GM23338 (cell line): ENCODE measurements around the gene PDC. TPM values are rescaled to one million over a fixed set of nuclear protein-coding genes. Genes with fewer than 3 reads are reported as not detected.
A peak's percentile ranks its signal among the peaks of the same experiment; 100 is the strongest.

Source experiments
- ATAC-seq: fragments of 200-7000 bp; cut with Tn5 transposase; 3 replicates; pipeline ENCODE4 v1.9.1; 2020
- DNase-seq: peaks from one replicate; pipeline ENCODE4 v3.0.0-alpha.2; 2015; ENCODE audit warnings: low spot score
- H2AFZ ChIP-seq: fragments of 200-600 bp; sonication (generic); 2 replicates; pipeline ENCODE4 v1.8.0; 2016; ENCODE audit warnings: antibody characterized with exemption, mild to moderate bottlenecking, moderate library complexity
- H3F3A ChIP-seq: fragments of 200-600 bp; sonication (generic); replicated peaks from 2 replicates; pipeline ENCODE4 v1.8.0; 2017; ENCODE audit warnings: antibody characterized with exemption, mixed run types, low read depth
- H3K27ac ChIP-seq: fragments of 200-600 bp; sonication (generic); 2 replicates; pipeline ENCODE4 v1.6.1; 2016; ENCODE audit warnings: low read depth
- H3K27me3 ChIP-seq: fragments of 200-600 bp; sonication (generic); 2 replicates; pipeline ENCODE4 v1.8.0; 2016; ENCODE audit warnings: mild to moderate bottlenecking, mixed run types, moderate library complexity; ENCODE audit not compliant: insufficient read depth
- H3K36me3 ChIP-seq: fragments of 200-600 bp; sonication (generic); 2 replicates; pipeline ENCODE4 v1.8.0; 2016; ENCODE audit warnings: mild to moderate bottlenecking; ENCODE audit not compliant: insufficient read depth
- H3K4me1 ChIP-seq: fragments of 200-600 bp; sonication (generic); 2 replicates; pipeline ENCODE4 v1.8.0; 2016; ENCODE audit warnings: mild to moderate bottlenecking, moderate library complexity; ENCODE audit not compliant: insufficient read depth
- H3K4me2 ChIP-seq: fragments of 200-600 bp; sonication (generic); 2 replicates; pipeline ENCODE4 v1.7.1; 2017; ENCODE audit warnings: mixed run types
- H3K4me3 ChIP-seq: fragments of 200-600 bp; sonication (generic); 2 replicates; pipeline ENCODE4 v1.6.1; 2016; ENCODE audit warnings: mixed run types
- H3K79me2 ChIP-seq: fragments of 200-600 bp; sonication (generic); replicated peaks from 2 replicates; pipeline ENCODE4 v1.8.0; 2017; ENCODE audit warnings: mild to moderate bottlenecking; ENCODE audit not compliant: insufficient read depth
- H3K9me2 ChIP-seq: fragments of 200-600 bp; sonication (generic); 2 replicates; pipeline ENCODE4 v1.8.0; 2017; ENCODE audit not compliant: insufficient read depth
- H4K20me1 ChIP-seq: fragments of 200-600 bp; sonication (generic); replicated peaks from 2 replicates; pipeline ENCODE4 v1.8.0; 2017; ENCODE audit warnings: mild to moderate bottlenecking; ENCODE audit not compliant: insufficient read depth
- H3K27ac Mint-ChIP-seq: 2 replicates; pipeline ENCODE4 v1.8.0; 2020; ENCODE audit warnings: inconsistent platforms, mild to moderate bottlenecking, moderate library complexity, mixed read lengths
- H3K27me3 Mint-ChIP-seq: 3 replicates; pipeline ENCODE4 v1.8.0; 2022; ENCODE audit warnings: low read depth, mild to moderate bottlenecking, moderate library complexity, mixed read lengths, inconsistent platforms; ENCODE audit not compliant: insufficient read depth, poor library complexity
- H3K36me3 Mint-ChIP-seq: 3 replicates; pipeline ENCODE4 v1.8.0; 2021; ENCODE audit warnings: low read depth, mild to moderate bottlenecking, inconsistent platforms, moderate library complexity, mixed read lengths
- H3K4me1 Mint-ChIP-seq: 3 replicates; pipeline ENCODE4 v1.8.0; 2020; ENCODE audit warnings: mild to moderate bottlenecking, inconsistent platforms, mixed read lengths
- H3K4me3 Mint-ChIP-seq: 3 replicates; pipeline ENCODE4 v1.8.0; 2021; ENCODE audit warnings: moderate library complexity, mild to moderate bottlenecking, inconsistent platforms, mixed read lengths
- H3K9me3 Mint-ChIP-seq: 3 replicates; pipeline ENCODE4 v1.8.0; 2020; ENCODE audit warnings: moderate library complexity, mild to moderate bottlenecking, inconsistent platforms, mixed read lengths
- EZH2 ChIP-seq: fragments of 200-600 bp; sonication (generic); IDR thresholded peaks from one replicate; pipeline ENCODE4 v1.8.0; 2017; ENCODE audit warnings: antibody characterized with exemption, mild to moderate bottlenecking, low read depth; ENCODE audit not compliant: unreplicated experiment
- JUNB ChIP-seq: IDR thresholded peaks from one replicate; pipeline ENCODE4 v1.6.1; 2016; ENCODE audit warnings: antibody characterized with exemption; ENCODE audit not compliant: unreplicated experiment
- NANOG ChIP-seq: IDR thresholded peaks from 2 replicates; pipeline ENCODE4 v1.6.1; 2016; ENCODE audit warnings: antibody characterized with exemption, borderline replicate concordance
- ZNF114 ChIP-seq: fragments of 250-450 bp; sonication (Bioruptor Pico); IDR thresholded peaks from 2 replicates; pipeline ENCODE4 v1.5.0; 2020; ENCODE audit warnings: mild to moderate bottlenecking, moderate library complexity
- ZNF331 ChIP-seq: fragments of 250-450 bp; sonication (Bioruptor Pico); IDR thresholded peaks from 2 replicates; pipeline ENCODE4 v1.5.0; 2020; ENCODE audit warnings: low read depth, mild to moderate bottlenecking, moderate library complexity
- polyA plus RNA-seq: library from polyadenylated mRNA; unstranded; fragments of >200 nt; fragmentation: Nextera tagmentation; extraction: Ambion mirVana; gene quantifications from 2 replicates; pipeline ENCODE4 v1.2.1, GENCODE V29; 2016
- total RNA-seq: library from RNA; depleted of rRNA; stranded (reverse); fragments of >200 nt; shearing (Covaris generic); gene quantifications from 2 replicates; pipeline ENCODE4 v1.2.3, GENCODE V29; 2014
- TF ChIP-seq, protein P1 (sequence below): fragments of 250-450 bp; sonication (Bioruptor Pico); IDR thresholded peaks from 2 replicates; pipeline ENCODE4 v1.5.0; 2020; ENCODE audit warnings: mild to moderate bottlenecking, moderate library complexity
- TF ChIP-seq, protein P2 (sequence below), 2 experiments: fragments of 200-600 bp in 1 of 2; sonication (generic) in 1 of 2; conservative IDR thresholded peaks; 2 replicates each; pipeline versions ENCODE4 v1.5.1 to v1.6.1; 2016 to 2017; ENCODE audit warnings: antibody characterized with exemption in 2 of 2, low read depth in 2 of 2, mild to moderate bottlenecking in 2 of 2, moderate library complexity in 1 of 2

PDC gene
- total and polyA plus RNA-seq, 2 experiments from 2014 or later, result not detected

DNA sequence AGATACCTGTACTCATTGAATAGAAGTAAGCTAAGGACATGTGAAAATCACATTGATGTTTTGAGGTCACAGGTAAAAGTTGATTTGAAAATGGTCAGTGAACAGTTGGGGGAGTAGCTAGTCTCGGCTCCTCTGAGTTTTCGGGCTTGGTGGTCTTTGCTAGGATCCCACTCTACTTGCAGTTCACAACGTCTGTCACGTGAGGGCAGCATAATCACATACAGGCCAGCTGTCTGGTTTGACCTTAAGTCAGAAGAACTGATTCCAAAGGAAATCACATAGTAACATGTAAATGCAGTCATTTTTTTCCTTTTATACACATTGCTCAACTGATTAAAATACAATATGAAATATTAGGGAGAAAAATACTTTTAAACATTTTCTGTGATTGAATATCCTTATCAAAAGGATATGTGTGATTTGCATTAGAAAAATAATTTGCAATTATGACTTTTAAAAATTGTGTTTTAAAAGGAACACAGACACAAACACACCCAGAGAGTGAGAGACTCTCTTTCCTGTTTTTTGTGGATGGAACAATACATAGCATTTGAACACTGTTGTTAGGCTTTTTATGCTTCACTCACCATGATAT lies 21.8 kb upstream of the PDC start:
- DNase-seq (peak; percentile 84), ATAC-seq (peak; percentile 85)
- H3K36me3 Mint-ChIP-seq, result no peaks in the 10 kb centered on the region
- Histone ChIP-seq H3K27me3 (no peaks in the 10 kb centered on the region), H3K27ac (no peak overlapping the region), H3K79me2 (no peaks in the 10 kb centered on the region), H3K9me2 (no peaks in the 10 kb centered on the region), H3F3A (no peaks in the 10 kb centered on the region), H3K36me3 (no peaks in the 10 kb centered on the region), H4K20me1 (no peaks in the 10 kb centered on the region), H3K4me3 (no peak overlapping the region), H2AFZ (no peak overlapping the region), H3K4me1 (no peaks in the 10 kb centered on the region), H3K4me2 (no peak overlapping the region)
- no peaks in the 10 kb centered on the region for H3K9me3 Mint-ChIP-seq
- H3K4me1 Mint-ChIP-seq, result no peaks in the 10 kb centered on the region
- H3K4me3 Mint-ChIP-seq, result no peak overlapping the region
- H3K27ac Mint-ChIP-seq, result no peak overlapping the region
- no peaks in the 10 kb centered on the region for H3K27me3 Mint-ChIP-seq
- TF ChIP-seq ZNF331 (CRISPR knock-in tag), result no peak
- no peak for TF ChIP-seq JUNB
- TF ChIP-seq, protein P1, sequence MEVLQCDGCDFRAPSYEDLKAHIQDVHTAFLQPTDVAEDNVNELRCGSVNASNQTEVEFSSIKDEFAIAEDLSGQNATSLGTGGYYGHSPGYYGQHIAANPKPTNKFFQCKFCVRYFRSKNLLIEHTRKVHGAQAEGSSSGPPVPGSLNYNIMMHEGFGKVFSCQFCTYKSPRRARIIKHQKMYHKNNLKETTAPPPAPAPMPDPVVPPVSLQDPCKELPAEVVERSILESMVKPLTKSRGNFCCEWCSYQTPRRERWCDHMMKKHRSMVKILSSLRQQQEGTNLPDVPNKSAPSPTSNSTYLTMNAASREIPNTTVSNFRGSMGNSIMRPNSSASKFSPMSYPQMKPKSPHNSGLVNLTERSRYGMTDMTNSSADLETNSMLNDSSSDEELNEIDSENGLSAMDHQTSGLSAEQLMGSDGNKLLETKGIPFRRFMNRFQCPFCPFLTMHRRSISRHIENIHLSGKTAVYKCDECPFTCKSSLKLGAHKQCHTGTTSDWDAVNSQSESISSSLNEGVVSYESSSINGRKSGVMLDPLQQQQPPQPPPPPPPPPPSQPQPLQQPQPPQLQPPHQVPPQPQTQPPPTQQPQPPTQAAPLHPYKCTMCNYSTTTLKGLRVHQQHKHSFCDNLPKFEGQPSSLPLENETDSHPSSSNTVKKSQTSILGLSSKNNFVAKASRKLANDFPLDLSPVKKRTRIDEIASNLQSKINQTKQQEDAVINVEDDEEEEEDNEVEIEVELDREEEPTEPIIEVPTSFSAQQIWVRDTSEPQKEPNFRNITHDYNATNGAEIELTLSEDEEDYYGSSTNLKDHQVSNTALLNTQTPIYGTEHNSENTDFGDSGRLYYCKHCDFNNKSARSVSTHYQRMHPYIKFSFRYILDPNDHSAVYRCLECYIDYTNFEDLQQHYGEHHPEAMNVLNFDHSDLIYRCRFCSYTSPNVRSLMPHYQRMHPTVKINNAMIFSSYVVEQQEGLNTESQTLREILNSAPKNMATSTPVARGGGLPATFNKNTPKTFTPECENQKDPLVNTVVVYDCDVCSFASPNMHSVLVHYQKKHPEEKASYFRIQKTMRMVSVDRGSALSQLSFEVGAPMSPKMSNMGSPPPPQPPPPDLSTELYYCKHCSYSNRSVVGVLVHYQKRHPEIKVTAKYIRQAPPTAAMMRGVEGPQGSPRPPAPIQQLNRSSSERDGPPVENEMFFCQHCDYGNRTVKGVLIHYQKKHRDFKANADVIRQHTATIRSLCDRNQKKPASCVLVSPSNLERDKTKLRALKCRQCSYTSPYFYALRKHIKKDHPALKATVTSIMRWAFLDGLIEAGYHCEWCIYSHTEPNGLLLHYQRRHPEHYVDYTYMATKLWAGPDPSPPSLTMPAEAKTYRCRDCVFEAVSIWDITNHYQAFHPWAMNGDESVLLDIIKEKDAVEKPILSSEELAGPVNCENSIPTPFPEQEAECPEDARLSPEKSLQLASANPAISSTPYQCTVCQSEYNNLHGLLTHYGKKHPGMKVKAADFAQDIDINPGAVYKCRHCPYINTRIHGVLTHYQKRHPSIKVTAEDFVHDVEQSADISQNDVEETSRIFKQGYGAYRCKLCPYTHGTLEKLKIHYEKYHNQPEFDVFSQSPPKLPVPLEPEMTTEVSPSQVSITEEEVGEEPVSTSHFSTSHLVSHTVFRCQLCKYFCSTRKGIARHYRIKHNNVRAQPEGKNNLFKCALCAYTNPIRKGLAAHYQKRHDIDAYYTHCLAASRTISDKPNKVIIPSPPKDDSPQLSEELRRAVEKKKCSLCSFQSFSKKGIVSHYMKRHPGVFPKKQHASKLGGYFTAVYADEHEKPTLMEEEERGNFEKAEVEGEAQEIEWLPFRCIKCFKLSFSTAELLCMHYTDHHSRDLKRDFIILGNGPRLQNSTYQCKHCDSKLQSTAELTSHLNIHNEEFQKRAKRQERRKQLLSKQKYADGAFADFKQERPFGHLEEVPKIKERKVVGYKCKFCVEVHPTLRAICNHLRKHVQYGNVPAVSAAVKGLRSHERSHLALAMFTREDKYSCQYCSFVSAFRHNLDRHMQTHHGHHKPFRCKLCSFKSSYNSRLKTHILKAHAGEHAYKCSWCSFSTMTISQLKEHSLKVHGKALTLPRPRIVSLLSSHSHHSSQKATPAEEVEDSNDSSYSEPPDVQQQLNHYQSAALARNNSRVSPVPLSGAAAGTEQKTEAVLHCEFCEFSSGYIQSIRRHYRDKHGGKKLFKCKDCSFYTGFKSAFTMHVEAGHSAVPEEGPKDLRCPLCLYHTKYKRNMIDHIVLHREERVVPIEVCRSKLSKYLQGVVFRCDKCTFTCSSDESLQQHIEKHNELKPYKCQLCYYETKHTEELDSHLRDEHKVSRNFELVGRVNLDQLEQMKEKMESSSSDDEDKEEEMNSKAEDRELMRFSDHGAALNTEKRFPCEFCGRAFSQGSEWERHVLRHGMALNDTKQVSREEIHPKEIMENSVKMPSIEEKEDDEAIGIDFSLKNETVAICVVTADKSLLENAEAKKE, result no peak
- TF ChIP-seq ZNF114 (CRISPR knock-in tag), result no peak
- TF ChIP-seq NANOG, result no peak
- no peak for TF ChIP-seq EZH2
- TF ChIP-seq, protein P2, sequence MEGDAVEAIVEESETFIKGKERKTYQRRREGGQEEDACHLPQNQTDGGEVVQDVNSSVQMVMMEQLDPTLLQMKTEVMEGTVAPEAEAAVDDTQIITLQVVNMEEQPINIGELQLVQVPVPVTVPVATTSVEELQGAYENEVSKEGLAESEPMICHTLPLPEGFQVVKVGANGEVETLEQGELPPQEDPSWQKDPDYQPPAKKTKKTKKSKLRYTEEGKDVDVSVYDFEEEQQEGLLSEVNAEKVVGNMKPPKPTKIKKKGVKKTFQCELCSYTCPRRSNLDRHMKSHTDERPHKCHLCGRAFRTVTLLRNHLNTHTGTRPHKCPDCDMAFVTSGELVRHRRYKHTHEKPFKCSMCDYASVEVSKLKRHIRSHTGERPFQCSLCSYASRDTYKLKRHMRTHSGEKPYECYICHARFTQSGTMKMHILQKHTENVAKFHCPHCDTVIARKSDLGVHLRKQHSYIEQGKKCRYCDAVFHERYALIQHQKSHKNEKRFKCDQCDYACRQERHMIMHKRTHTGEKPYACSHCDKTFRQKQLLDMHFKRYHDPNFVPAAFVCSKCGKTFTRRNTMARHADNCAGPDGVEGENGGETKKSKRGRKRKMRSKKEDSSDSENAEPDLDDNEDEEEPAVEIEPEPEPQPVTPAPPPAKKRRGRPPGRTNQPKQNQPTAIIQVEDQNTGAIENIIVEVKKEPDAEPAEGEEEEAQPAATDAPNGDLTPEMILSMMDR (conservative IDR thresholded peaks at IDR 0.05; ENCODE audit: low read depth in 2 of 2), result peak; percentile 93 to 94
